ENCODE results near the gene GJC1.

GRCh38 chr17:44751331-44751730, 78.8 kb downstream of the GJC1 start:
- TF ChIP-seq, protein P1, sequence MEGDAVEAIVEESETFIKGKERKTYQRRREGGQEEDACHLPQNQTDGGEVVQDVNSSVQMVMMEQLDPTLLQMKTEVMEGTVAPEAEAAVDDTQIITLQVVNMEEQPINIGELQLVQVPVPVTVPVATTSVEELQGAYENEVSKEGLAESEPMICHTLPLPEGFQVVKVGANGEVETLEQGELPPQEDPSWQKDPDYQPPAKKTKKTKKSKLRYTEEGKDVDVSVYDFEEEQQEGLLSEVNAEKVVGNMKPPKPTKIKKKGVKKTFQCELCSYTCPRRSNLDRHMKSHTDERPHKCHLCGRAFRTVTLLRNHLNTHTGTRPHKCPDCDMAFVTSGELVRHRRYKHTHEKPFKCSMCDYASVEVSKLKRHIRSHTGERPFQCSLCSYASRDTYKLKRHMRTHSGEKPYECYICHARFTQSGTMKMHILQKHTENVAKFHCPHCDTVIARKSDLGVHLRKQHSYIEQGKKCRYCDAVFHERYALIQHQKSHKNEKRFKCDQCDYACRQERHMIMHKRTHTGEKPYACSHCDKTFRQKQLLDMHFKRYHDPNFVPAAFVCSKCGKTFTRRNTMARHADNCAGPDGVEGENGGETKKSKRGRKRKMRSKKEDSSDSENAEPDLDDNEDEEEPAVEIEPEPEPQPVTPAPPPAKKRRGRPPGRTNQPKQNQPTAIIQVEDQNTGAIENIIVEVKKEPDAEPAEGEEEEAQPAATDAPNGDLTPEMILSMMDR (conservative IDR thresholded peaks at IDR 0.05; ENCODE audit: low read depth, low read length) = no peak
- TF ChIP-seq EZH2 (IDR thresholded peaks at IDR 0.05; ENCODE audit: borderline replicate concordance, low read depth, low read length, poor library complexity, severe bottlenecking) = no peak
